OCI-LY1 (cell line): ENCODE data around the gene PRPH.

ENCODE experiments used
- H2AFZ ChIP-seq: fragments of 200-600 bp; sonication (generic), shearing (Covaris generic); 2 replicates; pipeline ENCODE4 v1.6.0; 2014; ENCODE audit warnings: antibody characterized with exemption, mild to moderate bottlenecking, low read length
- H3F3A ChIP-seq: fragments of 200-600 bp; sonication (generic), shearing (Covaris generic); 2 replicates; pipeline ENCODE4 v1.6.0; 2014; ENCODE audit warnings: mild to moderate bottlenecking, antibody characterized with exemption, low read length, moderate library complexity; ENCODE audit not compliant: insufficient read depth
- H3K27ac ChIP-seq: fragments of 200-600 bp; sonication (generic); 2 replicates; pipeline ENCODE4 v1.5.1; 2014; ENCODE audit warnings: low read length, mixed run types, mild to moderate bottlenecking, low read depth; ENCODE audit not compliant: poor library complexity, severe bottlenecking
- H3K27me3 ChIP-seq: fragments of 200-600 bp; sonication (generic); 2 replicates; pipeline ENCODE4 v1.6.0; 2014; ENCODE audit warnings: antibody characterized with exemption, mild to moderate bottlenecking, low read length, moderate library complexity; ENCODE audit not compliant: insufficient read depth
- H3K36me3 ChIP-seq: fragments of 200-600 bp; sonication (generic); 2 replicates; pipeline ENCODE4 v1.6.1; 2014; ENCODE audit warnings: mild to moderate bottlenecking, antibody characterized with exemption, low read length, moderate library complexity, mixed read lengths; ENCODE audit not compliant: insufficient read depth
- H3K4me1 ChIP-seq: fragments of 200-600 bp; sonication (generic); 2 replicates; pipeline ENCODE4 v1.5.1; 2014; ENCODE audit warnings: mild to moderate bottlenecking, low read length, moderate library complexity; ENCODE audit not compliant: insufficient read depth, severe bottlenecking
- H3K4me2 ChIP-seq: fragments of 200-600 bp; sonication (generic), shearing (Covaris generic); 2 replicates; pipeline ENCODE4 v1.6.1; 2014; ENCODE audit warnings: low read length
- H3K4me3 ChIP-seq: fragments of 200-600 bp; sonication (generic); 2 replicates; pipeline ENCODE4 v1.5.1; 2014; ENCODE audit warnings: low read length, low read depth, mild to moderate bottlenecking, mixed read lengths; ENCODE audit not compliant: poor library complexity, severe bottlenecking
- H3K79me2 ChIP-seq: fragments of 200-600 bp; shearing (Covaris generic); 2 replicates; pipeline ENCODE4 v1.6.1; 2016; ENCODE audit warnings: mixed run types, low read length, mixed read lengths; ENCODE audit not compliant: insufficient read depth
- H3K9ac ChIP-seq: fragments of 200-600 bp; sonication (generic), shearing (Covaris generic); 2 replicates; pipeline ENCODE4 v1.6.1; 2014; ENCODE audit warnings: mild to moderate bottlenecking, low read length, mixed read lengths
- H3K9me2 ChIP-seq: fragments of 200-600 bp; sonication (generic), shearing (Covaris generic); 2 replicates; pipeline ENCODE4 v1.6.1; 2014; ENCODE audit warnings: low read depth, mild to moderate bottlenecking, low read length, mixed read lengths
- H3K9me3 ChIP-seq: fragments of 200-600 bp; shearing (Covaris generic); 2 replicates; pipeline ENCODE4 v1.6.1; 2014; ENCODE audit warnings: low read length, mixed read lengths
- H4K20me1 ChIP-seq: fragments of 200-600 bp; sonication (generic), shearing (Covaris generic); 2 replicates; pipeline ENCODE4 v1.6.0; 2016; ENCODE audit warnings: mild to moderate bottlenecking, low read length; ENCODE audit not compliant: insufficient read depth
- CTCF ChIP-seq: fragments of 200-600 bp; sonication (generic), shearing (Covaris generic); IDR thresholded peaks from 2 replicates; pipeline ENCODE4 v1.5.1; 2017; ENCODE audit warnings: mild to moderate bottlenecking, antibody characterized with exemption, low read length, moderate library complexity, mixed read lengths
- EZH2 ChIP-seq: fragments of 200-600 bp; sonication (generic), shearing (Covaris generic); IDR thresholded peaks from 2 replicates; pipeline ENCODE4 v1.8.0; 2017; ENCODE audit warnings: borderline replicate concordance, mixed run types, mild to moderate bottlenecking, antibody characterized with exemption, low read length, moderate library complexity, mixed read lengths

The PRPH gene

GRCh38 chr12:49334226-49334625 lies 39.3 kb downstream of the PRPH start:
- TF ChIP-seq EZH2 (no peak), CTCF (no peak)
- H3K9me3 ChIP-seq, result no peaks in the 10 kb centered on the region
- no peak overlapping the region for H3K9ac ChIP-seq
- H4K20me1 ChIP-seq, result no peaks in the 10 kb centered on the region
- peaks cover 29% of the 10 kb centered on the region for H3K36me3 ChIP-seq
- no peaks in the 10 kb centered on the region for H3F3A ChIP-seq
- H3K27ac ChIP-seq, result no peak overlapping the region
- no peaks in the 10 kb centered on the region for H3K27me3 ChIP-seq
- peaks cover 4% of the 10 kb centered on the region for H3K4me1 ChIP-seq
- H3K79me2 ChIP-seq, result no peaks in the 10 kb centered on the region
- no peak overlapping the region for H2AFZ ChIP-seq
- H3K9me2 ChIP-seq, result no peaks in the 10 kb centered on the region
- H3K4me2 ChIP-seq, result no peak overlapping the region
- no peak overlapping the region for H3K4me3 ChIP-seq

GRCh38 chr12:49334681-49335080 lies 39.7 kb downstream of the PRPH start:
- H3K9me2 ChIP-seq, result no peaks in the 10 kb centered on the region
- no peak overlapping the region for H3K4me2 ChIP-seq
- H3K27me3 ChIP-seq, result no peaks in the 10 kb centered on the region
- no peaks in the 10 kb centered on the region for H4K20me1 ChIP-seq
- no peaks in the 10 kb centered on the region for H3K79me2 ChIP-seq
- no peak for TF ChIP-seq EZH2
- TF ChIP-seq CTCF, result no peak
- no peaks in the 10 kb centered on the region for H3F3A ChIP-seq
- H3K9me3 ChIP-seq, result no peaks in the 10 kb centered on the region
- H3K4me3 ChIP-seq, result no peak overlapping the region
- H2AFZ ChIP-seq, result no peak overlapping the region
- peaks cover 4% of the 10 kb centered on the region for H3K4me1 ChIP-seq
- H3K27ac ChIP-seq, result no peak overlapping the region
- H3K9ac ChIP-seq, result no peak overlapping the region
- H3K36me3 ChIP-seq, result peaks cover 25% of the 10 kb centered on the region

DNA sequence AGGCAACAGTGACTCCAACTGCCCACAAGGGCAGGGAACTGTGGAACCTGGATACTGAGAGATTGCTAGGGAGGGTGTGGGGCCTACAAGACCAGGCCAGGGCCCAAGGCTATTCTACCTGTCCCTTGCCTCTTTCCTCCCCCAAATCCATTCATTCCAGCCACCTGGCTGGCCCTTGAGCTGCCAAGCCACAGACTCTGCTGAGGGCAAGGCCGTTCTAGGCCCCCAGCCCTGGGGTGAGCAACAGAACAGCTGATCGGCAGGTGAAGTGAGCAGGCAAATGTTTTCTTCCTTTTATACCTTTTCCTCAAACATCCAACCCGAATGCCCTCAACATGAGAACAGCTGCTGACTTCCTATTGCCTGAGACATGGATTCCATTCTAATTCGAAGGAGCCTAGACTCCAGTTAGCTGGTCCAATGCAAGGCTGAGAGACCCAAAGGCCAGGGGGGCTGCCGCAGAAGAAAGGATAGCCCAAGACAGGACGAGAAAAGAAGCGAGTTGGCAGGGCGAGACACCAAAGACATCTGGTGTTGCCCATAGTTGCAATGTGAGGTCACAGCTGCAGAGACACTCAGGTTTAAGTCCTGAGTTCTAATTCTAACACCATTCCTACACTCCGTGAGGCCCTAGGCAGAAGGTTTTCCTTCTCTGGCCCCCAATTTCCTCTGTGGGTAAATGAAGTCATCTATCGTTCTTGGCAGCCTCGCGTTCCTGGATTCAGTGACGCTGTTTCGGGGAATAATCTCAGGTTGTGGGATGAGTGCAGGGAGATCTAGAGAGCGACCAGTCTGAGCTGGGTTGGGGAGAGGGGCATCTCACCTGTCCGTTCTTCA lies 40.4 kb downstream of the PRPH start:
- Histone ChIP-seq H3K36me3 (peaks cover 18% of the 10 kb centered on the region), H3K27me3 (no peaks in the 10 kb centered on the region), H3K27ac (no peak overlapping the region), H3F3A (no peaks in the 10 kb centered on the region), H3K4me3 (no peak overlapping the region), H3K4me2 (no peak overlapping the region), H3K9me3 (no peaks in the 10 kb centered on the region), H3K4me1 (peaks cover 4% of the 10 kb centered on the region), H2AFZ (no peak overlapping the region), H3K9ac (no peak overlapping the region), H3K79me2 (no peaks in the 10 kb centered on the region), H3K9me2 (no peaks in the 10 kb centered on the region), H4K20me1 (no peaks in the 10 kb centered on the region)
- TF ChIP-seq CTCF (no peak), EZH2 (no peak)
